Transverse colon (tissue), 4 donors: ENCODE data around the gene SLC25A6. TPM values are rescaled to one million over a fixed set of nuclear protein-coding genes. Genes with fewer than 3 reads are reported as not detected.

ENCODE experiments used
- DNase-seq: peaks from one replicate; pipeline ENCODE4 v3.0.0-alpha.2; 2019
- H3K27ac ChIP-seq, 4 donors: fragments of 200-600 bp; sonication (generic); 2 replicates each; pipeline ENCODE4 v1.5.1; 2016 to 2018; ENCODE audit warnings: inconsistent platforms in 4 of 4
- H3K27me3 ChIP-seq: fragments of 200-600 bp; sonication (generic); 2 replicates; pipeline ENCODE4 v1.5.1; 2017; ENCODE audit warnings: inconsistent platforms
- H3K36me3 ChIP-seq, 4 donors: fragments of 200-600 bp; sonication (generic); 2 replicates each; pipeline ENCODE4 v1.5.1; 2017 to 2019; ENCODE audit warnings: inconsistent platforms in 4 of 4
- H3K4me1 ChIP-seq, 4 donors: fragments of 200-600 bp; sonication (generic); 2 replicates each; pipeline ENCODE4 v1.5.1; 2017 to 2020; ENCODE audit warnings: inconsistent platforms in 4 of 4
- H3K4me3 ChIP-seq, 4 donors: fragments of 200-600 bp; sonication (generic); 1 replicate in 1 of 4; 2 replicates in 3 of 4; pipeline versions ENCODE4 v1.5.1 to v1.6.1; 2017 to 2019; ENCODE audit warnings: inconsistent platforms in 4 of 4
- H3K9me3 ChIP-seq, 2 donors: fragments of 200-600 bp; sonication (generic); 2 replicates each; pipeline ENCODE4 v1.5.1; 2017 to 2019; ENCODE audit warnings: inconsistent platforms in 2 of 2
- EP300 ChIP-seq: sonication (generic); formaldehyde crosslinking; IDR thresholded peaks from one replicate; pipeline ENCODE4 v1.6.1; 2017; ENCODE audit warnings: antibody characterized with exemption, low read depth
- POLR2A ChIP-seq: fragments of 450-650 bp; IDR thresholded peaks from one replicate; pipeline ENCODE4 v1.6.1; 2016; ENCODE audit warnings: antibody characterized with exemption, mild to moderate bottlenecking, moderate library complexity
- POLR2AphosphoS5 ChIP-seq, 3 donors: sonication (generic); formaldehyde crosslinking; IDR thresholded peaks; one replicate each; pipeline ENCODE4 v1.6.1; 2016; ENCODE audit warnings: antibody characterized with exemption in 3 of 3
- WGBS, 2 donors: methylation state at CpG; one replicate each; pipeline ENCODE4 v1.1.5; 2018; ENCODE audit warnings: low coverage in 1 of 2; 5-methylcytosine and 5-hydroxymethylcytosine counted together
- in situ Hi-C, 4 donors: fragments of 200-750 bp; cut with MboI; loops; one replicate each; pipeline versions ENCODE4 v1.15.0 to v1.15.1; 2017; ENCODE audit warnings: low sequenced_read_pairs in 3 of 4, low pct_ligation_motif_present in 1 of 4, low pct_unique_long_range_greater_than_20kb in 1 of 4
- intact Hi-C: fragments of 100-400 bp; cut with DNase I; formaldehyde crosslinking; loops from one replicate; pipeline ENCODE4 v1.15.1; 2023; ENCODE audit warnings: low total_unique reads
- total RNA-seq, 4 donors: library from RNA; depleted of rRNA; stranded (reverse); fragments of >200 nt; gene quantifications; one replicate each; pipeline ENCODE4 v1.1.0, GENCODE V29; 2016
- TF ChIP-seq, protein P1 (sequence below), 5 experiments: fragments of 200-600 bp in 3 of 5; fragments of 450-650 bp in 2 of 5; sonication (generic) in 3 of 5; IDR thresholded peaks; 1 replicate in 2 of 5; 2 replicates in 3 of 5; pipeline ENCODE4 v1.5.1; 2016 to 2017; ENCODE audit warnings: antibody characterized with exemption in 5 of 5, inconsistent platforms in 3 of 5, mild to moderate bottlenecking in 2 of 5, moderate library complexity in 1 of 5

Gene SLC25A6
- total RNA-seq, 4 donors from 2014 or later: 473 to 699 (median 574) TPM

DNA sequence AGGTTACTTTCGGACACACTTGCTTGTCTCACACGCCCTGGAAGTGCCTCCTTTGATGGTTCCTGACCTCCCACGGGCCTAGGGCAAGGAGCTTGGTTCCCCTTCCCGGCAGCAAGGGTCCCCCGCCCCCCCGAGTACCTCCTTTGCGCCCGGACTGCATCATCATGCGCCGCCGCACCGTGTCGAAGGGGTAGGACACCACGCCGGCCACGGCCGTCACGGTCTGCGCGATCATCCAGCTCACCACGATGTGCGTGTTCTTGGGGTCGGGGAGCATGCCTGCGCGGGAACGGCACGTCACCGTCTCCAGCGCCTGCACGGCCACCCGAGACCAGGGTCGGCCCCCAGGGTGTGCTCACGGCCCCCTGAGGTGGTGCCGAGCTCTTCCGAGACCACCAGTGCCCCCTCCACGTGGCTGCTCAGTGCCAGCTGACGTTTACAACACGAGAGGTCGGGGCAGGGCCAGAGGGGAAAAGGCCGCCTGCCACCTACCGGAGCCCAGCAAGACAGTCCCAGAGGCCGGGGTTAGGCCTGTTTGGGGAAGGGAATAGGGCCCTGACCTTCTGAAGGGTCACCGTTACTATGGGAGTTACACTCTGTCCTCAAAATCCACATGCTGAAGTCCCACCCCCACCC, 4.7 kb downstream of the SLC25A6 start:
- Histone ChIP-seq H3K36me3 (peaks cover 1 to 55% (median 32%) of the 10 kb centered on the region in 4 donors), H3K9me3 (no peaks in the 10 kb centered on the region), H3K27ac (no peak overlapping the region), H3K4me3 (no peak overlapping the region), H3K27me3 (no peaks in the 10 kb centered on the region), H3K4me1 (peaks cover 10 to 34% (median 28%) of the 10 kb centered on the region in 4 donors)
- WGBS, 2 donors: 97% methylated on average over 35 of the region's 43 CpGs; no CpG with 5 or more reads in 1 of the 2 donors
- no peak for DNase-seq
- in situ Hi-C loops (loop anchor here in 1 of 4 donors (25.0 kb wide), 1 partner anchor 200 kb away; the partner anchor contains the start of gene AKAP17A), intact Hi-C loops (no loop called here)
- TF ChIP-seq POLR2A (no peak), POLR2AphosphoS5 (IDR thresholded peaks at IDR 0.05) (peak in 1 of 3 donors; percentile 27), EP300 (no peak)
- TF ChIP-seq, protein P1, sequence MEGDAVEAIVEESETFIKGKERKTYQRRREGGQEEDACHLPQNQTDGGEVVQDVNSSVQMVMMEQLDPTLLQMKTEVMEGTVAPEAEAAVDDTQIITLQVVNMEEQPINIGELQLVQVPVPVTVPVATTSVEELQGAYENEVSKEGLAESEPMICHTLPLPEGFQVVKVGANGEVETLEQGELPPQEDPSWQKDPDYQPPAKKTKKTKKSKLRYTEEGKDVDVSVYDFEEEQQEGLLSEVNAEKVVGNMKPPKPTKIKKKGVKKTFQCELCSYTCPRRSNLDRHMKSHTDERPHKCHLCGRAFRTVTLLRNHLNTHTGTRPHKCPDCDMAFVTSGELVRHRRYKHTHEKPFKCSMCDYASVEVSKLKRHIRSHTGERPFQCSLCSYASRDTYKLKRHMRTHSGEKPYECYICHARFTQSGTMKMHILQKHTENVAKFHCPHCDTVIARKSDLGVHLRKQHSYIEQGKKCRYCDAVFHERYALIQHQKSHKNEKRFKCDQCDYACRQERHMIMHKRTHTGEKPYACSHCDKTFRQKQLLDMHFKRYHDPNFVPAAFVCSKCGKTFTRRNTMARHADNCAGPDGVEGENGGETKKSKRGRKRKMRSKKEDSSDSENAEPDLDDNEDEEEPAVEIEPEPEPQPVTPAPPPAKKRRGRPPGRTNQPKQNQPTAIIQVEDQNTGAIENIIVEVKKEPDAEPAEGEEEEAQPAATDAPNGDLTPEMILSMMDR (IDR thresholded peaks at IDR 0.05): no peak

DNA sequence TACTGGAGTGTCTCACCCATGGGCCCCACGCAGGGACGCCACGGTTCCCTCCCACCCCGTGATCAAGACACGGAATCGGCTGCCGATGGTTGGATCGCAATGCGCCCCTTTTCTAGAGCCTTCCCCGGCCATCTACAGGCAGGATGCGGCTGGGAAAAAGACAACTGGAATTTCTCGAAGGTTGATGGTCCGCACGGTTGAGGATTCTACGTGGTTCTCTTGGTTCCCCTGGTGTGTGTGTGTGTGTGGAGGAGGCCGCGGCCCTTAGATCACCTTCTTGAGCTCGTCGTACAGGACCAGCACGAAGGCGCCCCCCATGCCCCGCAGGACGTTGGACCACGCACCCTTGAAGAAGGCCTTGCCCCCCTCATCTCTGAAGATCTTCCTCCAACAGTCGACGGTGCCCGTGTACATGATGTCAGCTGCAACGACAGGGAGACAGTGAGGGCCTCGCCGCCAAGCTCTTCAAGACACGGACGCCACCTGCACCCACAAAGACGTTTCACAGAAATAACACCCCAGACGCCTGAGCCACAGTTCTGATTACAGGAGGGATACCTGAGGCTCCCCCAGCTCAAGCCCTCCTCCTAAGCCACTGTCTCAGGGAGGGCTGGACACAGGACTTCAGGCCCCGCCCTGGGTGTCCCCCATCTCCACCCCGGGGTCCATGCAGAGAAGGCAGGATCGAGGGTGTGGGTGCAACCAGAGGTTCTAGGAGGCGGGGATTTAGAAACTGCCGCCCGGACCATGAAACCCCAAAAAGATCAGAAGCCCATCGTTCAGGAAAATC, 5.4 kb downstream of the SLC25A6 start:
- no peak for TF ChIP-seq EP300
- TF ChIP-seq, protein P1 (IDR thresholded peaks at IDR 0.05): no peak
- peaks cover 1 to 55% (median 32%) of the 10 kb centered on the region in 4 donors for H3K36me3 ChIP-seq
- in situ Hi-C loops (loop anchor here in 1 of 4 donors (25.0 kb wide), 1 partner anchor 201 kb away; the partner anchor contains the start of gene AKAP17A), intact Hi-C loops (no loop called here)
- no peak for DNase-seq
- H3K4me1 ChIP-seq: peaks cover 10 to 40% (median 28%) of the 10 kb centered on the region in 4 donors
- no peak overlapping the region for H3K27ac ChIP-seq
- WGBS, 2 donors: 93% methylated on average over 41 of the region's 41 CpGs; no CpG with 5 or more reads in 1 of the 2 donors
- no peak overlapping the region for H3K4me3 ChIP-seq
- no peaks in the 10 kb centered on the region for H3K27me3 ChIP-seq
- H3K9me3 ChIP-seq: no peaks in the 10 kb centered on the region

DNA sequence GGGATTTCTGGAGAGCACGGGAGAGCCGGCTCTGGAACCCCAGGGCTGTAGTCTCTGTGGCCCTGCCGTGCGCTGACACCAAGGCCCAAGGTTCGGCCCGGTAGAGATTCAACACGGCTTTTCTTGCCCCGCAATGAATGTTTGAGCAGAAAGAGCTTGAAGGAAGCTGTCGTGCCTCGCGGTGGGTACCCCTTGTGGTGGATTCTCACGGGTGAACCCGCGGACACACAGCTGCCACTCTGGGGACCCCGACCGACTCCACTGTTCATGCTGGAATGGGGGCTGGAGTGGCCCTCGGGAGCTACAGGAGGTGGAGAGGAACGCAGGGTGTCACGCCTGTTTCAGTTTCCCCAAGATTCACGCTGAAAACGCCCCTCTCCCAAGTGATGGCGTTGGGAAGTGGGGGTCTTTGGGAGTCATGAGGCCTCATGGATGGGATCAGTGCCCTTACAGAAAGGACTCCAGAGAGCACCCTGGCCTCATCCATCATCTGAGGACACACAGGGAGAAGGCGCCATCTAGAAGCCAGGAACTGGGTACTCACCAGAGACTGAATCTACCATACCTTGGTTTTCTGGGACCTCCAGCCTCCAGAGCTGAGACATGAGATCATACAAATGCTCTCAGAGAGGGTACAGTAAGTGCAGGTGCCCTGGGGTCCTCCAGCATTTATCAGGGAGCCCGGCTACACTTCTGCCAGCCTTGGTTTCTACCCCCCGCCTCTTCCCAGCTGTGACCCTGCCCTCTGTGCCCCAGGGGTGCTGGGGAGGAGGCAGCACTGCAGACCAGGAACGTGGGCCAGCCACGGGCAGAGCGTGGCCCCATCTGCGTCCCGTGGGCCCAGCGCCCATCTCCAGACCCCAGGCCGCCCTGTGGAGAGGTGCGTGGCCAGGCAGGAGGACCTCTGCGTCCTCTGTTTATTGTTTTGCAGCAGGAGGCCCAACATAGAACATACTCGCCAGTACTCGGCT, 6.4 kb downstream of the SLC25A6 start:
- TF ChIP-seq POLR2A (peak; percentile 4), POLR2AphosphoS5 (IDR thresholded peaks at IDR 0.05) (no peak)
- TF ChIP-seq, protein P1 (IDR thresholded peaks at IDR 0.05): no peak
- Histone ChIP-seq H3K36me3 (peaks cover 1 to 55% (median 32%) of the 10 kb centered on the region in 4 donors), H3K4me1 (peaks cover 6 to 42% (median 25%) of the 10 kb centered on the region in 4 donors), H3K4me3 (no peak overlapping the region), H3K27me3 (no peaks in the 10 kb centered on the region), H3K9me3 (no peaks in the 10 kb centered on the region), H3K27ac (no peak overlapping the region)
- intact Hi-C loops (no loop called here), in situ Hi-C loops (loop anchor here in 1 of 4 donors (25.0 kb wide), 1 partner anchor 202 kb away; the partner anchor contains the start of gene AKAP17A)
- DNase-seq: no peak
- 95 to 96% methylated on average over 5 to 31 of the region's 36 CpGs for WGBS, 2 donors
